Stimulated activated CD8-positive, alpha-beta memory T cell treated with anti-CD3 and anti-CD28 coated beads, Interleukin-4, amount 100 ng/mL, for 24 hours (primary cell): ENCODE results near the gene MOV10L1.

Source experiments
- DNase-seq: peaks from one replicate; pipeline ENCODE4 v3.0.0-alpha.2; 2020; ENCODE audit warnings: low read depth

Gene MOV10L1

GRCh38 chr22:50058906-50059880, 30.6 kb upstream of the MOV10L1 start:
- no peak for DNase-seq

DNA sequence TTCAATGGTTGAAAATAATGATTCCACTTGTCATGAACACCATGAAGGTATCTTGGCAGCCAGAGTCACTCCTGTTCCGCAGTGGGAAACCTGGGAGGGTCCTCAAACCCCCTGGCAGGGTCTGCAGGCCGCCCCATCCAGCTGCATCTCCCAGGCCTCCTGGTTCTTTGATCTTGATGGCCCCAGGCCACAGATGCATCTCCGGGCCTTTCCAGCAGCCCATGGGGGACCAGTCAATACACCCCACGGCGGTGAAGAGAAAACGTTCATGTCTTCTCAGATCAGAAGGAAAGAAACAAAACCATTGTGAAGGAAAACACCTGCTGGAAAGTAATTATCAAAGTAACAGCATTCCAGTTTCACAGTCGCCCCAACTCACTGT, 29.9 kb upstream of the MOV10L1 start:
- DNase-seq = no peak

- DNase-seq = no peak
Observed at GRCh38 chr22:50060441-50061140, 29.2 kb upstream of the MOV10L1 start.

- no peak for DNase-seq
Observed at GRCh38 chr22:50061141-50061823, 28.5 kb upstream of the MOV10L1 start.

DNA sequence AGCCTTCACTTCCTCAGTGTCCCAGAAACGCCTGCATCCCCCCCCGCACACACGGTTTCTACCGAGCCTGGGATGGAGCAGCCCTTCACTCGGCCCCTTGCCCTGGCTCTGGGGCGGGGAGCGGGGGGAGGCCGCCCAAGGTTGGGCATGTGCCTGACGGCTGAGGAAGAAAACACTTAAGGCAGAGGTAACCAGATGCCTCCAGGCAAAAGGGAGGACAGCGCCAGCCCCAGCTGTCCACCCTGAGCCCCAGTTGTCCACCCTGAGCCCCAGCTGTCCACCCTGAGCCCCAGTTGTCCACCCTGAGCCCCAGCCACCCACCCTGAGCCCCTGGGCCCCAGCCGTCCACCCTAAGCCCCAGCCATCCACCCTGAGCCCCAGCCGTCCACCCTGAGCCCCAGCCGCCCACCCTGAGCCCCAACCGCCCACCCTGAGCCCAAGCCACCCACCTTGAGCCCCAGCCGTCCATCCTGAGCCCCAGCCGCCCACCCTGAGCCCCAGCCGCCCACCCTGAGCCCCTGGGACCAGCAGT, 27.9 kb upstream of the MOV10L1 start:
- no peak for DNase-seq

DNA sequence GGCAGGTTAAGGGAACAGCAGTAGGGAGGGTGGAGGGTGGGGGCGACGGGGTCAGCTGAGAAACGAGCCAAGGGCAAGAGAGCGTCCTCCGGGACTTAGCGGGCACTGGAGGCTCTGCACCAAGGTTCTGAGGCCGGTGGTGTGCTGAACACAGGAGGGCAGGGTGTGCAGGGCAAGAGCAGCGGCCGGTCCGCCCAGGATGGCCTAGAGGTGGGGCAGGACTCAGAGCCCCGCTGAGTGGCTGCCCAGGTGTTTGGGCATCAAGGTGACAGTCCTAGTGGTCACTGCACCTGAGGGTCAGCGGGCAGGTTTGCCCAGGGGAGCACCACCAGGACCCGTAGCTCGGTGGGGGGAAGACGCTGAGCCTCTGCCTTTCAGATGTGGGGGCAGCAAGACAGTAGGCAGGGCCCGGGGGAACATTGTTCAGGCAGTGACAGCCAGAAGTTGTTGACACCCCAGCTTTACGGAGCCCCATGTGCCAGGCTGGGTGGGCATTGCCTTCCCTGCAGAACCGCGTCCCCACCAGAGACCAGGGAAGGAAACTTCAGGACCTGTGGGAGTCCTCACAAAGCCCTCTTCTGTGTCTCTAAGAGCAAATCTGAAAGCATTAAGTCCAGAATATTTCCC, 27.2 kb upstream of the MOV10L1 start:
- DNase-seq = no peak

DNA sequence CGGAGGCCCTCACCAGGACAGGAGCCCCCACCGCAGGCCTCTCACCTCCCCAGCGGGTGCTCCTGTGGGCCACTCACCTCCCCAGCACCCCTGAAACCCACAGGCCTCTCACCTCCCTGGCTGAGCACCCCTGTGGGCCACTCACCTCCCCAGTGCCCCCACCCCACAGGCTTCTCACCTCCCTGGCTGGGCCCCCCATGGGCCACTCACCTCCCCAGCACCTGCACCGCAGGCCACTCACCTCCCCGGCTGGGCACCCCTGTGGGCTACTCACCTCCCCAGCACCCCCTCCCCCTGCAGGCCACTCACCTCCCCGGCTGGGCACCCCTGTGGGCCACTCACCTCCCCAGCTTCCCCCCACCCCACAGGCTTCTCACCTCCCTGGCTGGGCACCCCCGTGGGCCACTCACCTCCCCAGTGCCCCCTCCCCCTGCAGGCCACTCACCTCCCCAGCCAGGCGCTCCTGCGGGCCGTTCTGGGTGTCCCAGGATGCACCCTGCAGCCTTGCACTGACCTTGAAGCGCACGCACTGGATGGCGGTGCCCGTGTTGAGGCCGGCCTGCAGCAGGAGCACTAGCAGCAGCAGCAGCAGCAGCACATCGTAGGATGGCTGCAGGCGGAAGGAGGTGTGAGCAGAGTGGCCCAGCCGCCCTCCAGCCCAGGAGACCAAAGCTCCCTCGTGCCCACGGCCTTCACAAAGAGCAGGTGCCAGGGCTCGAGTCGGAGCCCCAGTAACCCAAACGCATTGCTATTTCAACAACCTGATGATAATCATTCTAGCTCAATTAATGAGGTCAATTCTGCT, 26.0 kb upstream of the MOV10L1 start:
- no peak for DNase-seq

DNA sequence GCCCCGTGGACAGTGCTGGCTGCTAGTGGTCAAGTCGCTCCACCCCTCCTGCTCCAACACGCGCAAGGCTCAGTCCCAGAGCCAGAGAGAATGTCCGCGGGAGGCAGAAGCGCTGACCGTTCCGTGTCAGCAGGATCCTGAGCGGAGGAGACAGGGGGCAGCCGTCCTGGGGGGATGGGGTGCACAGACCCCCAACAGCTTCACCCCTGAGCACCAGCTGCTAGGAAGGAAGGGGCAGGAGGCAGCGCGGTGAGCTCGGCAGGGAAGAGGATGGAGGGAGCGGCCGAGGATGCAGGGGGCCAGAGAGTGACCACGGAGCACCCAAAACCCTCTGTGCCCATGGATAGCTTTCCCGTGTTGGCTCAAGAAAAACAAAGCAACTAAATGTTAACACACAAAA, 25.4 kb upstream of the MOV10L1 start:
- DNase-seq = no peak

- DNase-seq = no peak
Observed at GRCh38 chr22:50067244-50067643, 22.6 kb upstream of the MOV10L1 start.

DNA sequence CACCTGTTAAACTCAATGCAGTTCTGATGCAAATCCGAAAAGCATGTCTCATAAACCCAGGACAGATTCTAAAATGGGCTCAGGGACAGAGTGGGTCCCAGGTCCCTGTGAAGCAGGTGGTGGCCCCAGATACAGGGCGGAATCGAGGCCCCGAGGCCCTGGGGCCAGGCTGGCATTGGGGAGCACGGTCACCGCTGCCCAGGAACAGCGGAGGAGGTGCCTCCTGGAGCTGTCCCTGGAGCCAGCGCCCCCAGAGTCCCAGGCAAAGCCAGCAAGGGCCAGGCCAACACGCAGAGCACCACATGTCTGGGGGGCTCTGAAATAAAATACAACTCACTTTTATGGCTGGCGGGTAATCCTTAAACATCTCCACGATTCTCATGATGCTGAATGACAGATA, 21.7 kb upstream of the MOV10L1 start:
- DNase-seq = no peak

GRCh38 chr22:50070366-50070765, 19.4 kb upstream of the MOV10L1 start:
- DNase-seq = no peak

DNA sequence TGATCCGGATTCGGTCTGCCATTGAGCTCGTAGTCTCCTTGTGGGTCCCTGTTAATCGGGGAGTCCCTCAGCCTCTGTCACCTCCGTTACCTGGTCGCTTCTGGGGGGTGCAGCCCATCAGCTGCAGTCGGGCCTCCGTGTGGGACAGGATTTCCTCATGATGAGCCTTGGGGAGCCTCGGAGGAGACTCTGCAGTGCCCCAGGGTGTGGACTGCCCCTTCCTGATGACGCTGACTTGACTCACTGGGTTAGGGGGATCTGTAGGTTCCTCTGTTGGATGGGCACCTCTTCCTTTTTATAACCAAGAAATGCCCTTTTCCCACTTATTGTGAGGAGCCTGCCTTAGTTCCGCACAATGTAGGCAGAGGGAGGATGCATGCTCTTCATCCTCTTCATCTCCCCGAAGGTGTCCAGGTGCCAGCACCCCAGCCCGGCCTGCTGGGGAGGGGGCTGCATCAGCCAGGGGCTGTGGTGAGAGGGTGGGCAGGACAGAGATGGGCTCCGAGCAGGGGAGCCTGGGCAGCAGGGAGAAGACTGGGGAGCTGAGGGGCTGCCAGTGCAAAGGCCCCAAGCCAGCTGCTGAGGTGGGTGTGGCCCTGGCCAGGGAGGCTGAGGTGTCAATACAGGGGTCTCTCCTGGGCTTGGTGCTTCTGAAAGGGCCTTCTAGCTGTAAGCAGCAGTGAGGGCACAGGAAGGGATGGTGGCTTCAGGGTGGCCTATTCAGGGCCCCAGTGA, 18.2 kb upstream of the MOV10L1 start:
- no peak for DNase-seq

GRCh38 chr22:50072167-50072555, 17.6 kb upstream of the MOV10L1 start:
- no peak for DNase-seq

- no peak for DNase-seq
Observed at GRCh38 chr22:50072714-50073538, 16.9 kb upstream of the MOV10L1 start.

- no peak for DNase-seq
Observed at GRCh38 chr22:50074056-50074455, 15.8 kb upstream of the MOV10L1 start.

DNA sequence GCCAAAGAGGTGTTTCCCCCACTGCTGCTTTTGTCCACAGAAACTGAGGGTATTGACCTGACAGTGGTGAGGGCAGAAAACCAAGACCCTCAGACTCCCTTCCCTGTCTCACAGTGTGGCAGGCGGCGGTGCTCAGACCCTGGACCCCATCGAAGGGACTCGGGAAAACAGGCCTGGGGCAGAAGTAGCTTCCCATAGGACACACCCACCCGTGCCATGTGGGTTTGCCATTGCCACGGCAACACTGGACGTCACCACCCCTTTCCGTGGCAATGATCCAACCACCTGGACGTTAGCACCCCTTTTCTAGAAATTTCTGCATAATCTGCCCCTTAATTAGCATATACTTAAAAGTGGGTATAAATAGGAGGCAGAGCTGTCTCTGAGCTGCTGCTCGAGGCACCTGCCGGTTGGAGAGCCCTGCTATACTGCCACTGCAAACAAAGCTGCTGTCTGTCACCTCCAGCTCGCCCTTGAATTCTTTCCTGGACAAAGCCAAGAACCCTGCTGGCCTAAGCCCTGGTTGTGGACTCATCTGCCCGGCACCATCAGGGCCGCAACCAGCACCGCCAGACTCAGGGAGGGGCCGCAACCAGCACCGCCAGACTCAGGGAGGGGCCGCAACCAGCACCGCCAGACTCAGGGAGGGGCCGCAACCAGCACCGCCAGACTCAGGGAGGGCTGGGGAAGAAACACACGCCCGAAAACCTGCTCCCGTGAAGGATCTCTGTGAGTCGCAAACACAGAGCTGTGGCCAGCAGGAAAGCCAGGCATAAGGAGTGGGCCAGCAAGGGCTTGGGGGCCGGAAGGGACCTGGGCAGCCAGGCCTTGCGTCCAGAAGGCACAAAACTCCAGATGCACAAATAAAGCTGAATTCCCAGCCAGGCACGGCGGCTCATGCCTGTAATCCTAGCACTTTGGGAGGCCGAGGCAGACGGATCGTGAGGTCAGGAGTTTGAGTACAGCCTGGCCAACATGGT, 15.0 kb upstream of the MOV10L1 start:
- no peak for DNase-seq

DNA sequence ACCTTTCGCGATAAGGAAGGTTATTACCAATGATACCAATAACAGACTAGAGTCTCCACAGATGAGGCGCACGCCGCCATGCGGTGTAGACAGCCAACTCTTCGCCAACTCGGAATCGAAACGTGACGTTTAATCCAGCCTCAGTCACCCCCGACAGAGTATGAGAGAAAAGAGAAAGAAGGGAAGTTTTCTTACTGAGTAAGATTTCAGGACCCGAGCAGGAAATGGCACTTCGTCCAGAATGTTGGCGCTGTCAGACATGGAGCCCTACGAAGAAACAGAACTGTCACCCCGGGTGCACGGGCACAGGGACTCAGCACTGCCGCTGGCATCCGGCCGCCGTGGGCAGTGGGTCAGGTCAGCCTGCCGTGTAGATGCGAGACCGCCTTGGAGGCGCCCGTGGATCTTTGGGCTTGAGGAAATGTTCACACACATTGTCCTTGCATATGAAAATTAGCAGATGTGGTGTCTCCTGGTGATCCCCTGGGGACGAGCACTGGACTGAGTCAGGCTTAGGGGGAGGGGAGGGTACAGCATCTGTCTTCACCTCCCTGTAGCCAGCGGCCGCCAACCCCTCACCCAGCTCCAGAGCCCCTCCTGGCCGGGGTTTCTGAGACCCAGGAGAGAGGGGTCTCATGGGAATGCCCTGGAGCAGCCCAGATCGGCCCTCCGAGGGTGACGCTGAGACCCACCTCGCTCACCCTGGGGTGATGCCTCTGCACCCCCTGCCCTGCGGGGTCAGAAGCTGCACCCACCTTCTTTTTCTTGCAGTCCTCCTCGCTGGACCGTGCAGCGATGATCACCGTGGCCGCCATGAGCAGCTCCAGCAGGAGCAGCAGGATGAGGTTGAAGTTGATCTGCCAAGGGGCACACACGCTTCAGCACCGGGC, 12.9 kb upstream of the MOV10L1 start:
- no peak for DNase-seq
